ENCODE data around the gene MPND. TPM values are rescaled to one million over a fixed set of nuclear protein-coding genes. Genes with fewer than 3 reads are reported as not detected.

Gene MPND
- total RNA-seq, 1 donor from 2014 or later, result 25.2 TPM

DNA sequence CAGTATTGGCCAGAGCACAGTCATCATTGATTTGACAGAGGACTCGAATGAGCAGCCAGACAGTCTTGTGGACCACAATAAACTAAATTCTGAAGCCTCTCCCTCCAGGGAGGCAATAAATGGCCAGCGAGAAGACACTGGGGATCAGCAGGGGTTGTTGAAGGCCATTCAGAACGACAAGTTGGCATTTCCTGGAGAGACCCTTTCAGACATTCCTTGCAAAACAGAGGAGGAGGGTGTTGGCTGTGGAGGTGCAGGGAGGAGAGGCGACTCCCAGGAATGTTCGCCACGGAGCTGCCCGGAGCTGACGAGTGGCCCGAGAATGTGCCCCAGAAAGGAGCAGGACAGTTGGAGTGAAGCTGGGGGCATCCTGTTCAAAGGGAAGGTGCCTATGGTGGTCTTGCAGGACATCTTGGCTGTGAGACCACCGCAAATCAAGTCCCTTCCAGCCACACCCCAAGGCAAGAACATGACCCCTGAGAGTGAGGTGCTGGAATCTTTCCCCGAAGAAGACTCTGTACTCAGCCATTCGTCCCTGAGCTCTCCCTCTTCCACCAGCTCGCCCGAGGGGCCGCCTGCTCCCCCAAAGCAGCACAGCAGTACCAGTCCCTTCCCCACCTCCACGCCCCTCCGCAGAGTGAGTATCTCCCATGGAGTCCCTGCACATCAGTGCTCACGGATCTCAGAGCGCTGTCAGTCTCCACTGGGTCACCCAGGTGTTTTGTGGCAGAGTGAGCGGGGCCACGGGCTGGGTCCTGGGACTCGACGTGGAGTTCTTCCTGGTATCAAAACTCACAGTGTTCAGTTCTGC, 66.0 kb downstream of the MPND start:
- ChIA-PET CTCF (interaction anchor here (1.3 kb wide), 1 partner anchor 9 kb away, joined by 3 read pairs; the partner anchor contains the start of gene SH3GL1), POLR2A (no interaction called here)
- intact Hi-C loops (cut with micrococcal nuclease), result loop anchor here (10.0 kb wide), 1 partner anchor 425 kb away; the partner anchor contains the start of gene EEF2
- TF ChIP-seq, protein P1, sequence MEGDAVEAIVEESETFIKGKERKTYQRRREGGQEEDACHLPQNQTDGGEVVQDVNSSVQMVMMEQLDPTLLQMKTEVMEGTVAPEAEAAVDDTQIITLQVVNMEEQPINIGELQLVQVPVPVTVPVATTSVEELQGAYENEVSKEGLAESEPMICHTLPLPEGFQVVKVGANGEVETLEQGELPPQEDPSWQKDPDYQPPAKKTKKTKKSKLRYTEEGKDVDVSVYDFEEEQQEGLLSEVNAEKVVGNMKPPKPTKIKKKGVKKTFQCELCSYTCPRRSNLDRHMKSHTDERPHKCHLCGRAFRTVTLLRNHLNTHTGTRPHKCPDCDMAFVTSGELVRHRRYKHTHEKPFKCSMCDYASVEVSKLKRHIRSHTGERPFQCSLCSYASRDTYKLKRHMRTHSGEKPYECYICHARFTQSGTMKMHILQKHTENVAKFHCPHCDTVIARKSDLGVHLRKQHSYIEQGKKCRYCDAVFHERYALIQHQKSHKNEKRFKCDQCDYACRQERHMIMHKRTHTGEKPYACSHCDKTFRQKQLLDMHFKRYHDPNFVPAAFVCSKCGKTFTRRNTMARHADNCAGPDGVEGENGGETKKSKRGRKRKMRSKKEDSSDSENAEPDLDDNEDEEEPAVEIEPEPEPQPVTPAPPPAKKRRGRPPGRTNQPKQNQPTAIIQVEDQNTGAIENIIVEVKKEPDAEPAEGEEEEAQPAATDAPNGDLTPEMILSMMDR (IDR thresholded peaks at IDR 0.05), result no peak
- H3K27me3 Mint-ChIP-seq, result no peaks in the 10 kb centered on the region
- peaks cover 4% of the 10 kb centered on the region for H3K4me1 Mint-ChIP-seq
- DNase-seq (no peak), ATAC-seq (ENCODE audit: low read depth) (no peak)
- H3K4me3 Mint-ChIP-seq, result no peak overlapping the region
- H3K36me3 Mint-ChIP-seq (ENCODE audit: low read depth), result peaks cover 13% of the 10 kb centered on the region
- H3K27ac Mint-ChIP-seq, result no peak overlapping the region
- no peaks in the 10 kb centered on the region for H3K9me3 Mint-ChIP-seq

Other genes starting within 250 kb of the MPND start
- gene MAP2K2, start 219.4 kb upstream of the MPND start, total RNA-seq, result 126 TPM in 2 replicates
- not detected in 2 replicates for gene CREB3L3, start 189.9 kb upstream of the MPND start, total RNA-seq
- 34.1 and 36.8 TPM in 2 replicates for gene SIRT6, start 161.0 kb upstream of the MPND start, total RNA-seq
- gene ANKRD24, start 160.9 kb upstream of the MPND start, total RNA-seq, result 0.42 and 0.49 TPM in 2 replicates
- 177 and 186 TPM in 2 replicates for gene EBI3, start 114.0 kb upstream of the MPND start, total RNA-seq
- gene YJU2, start 96.5 kb upstream of the MPND start, total RNA-seq, result 40.7 and 43.0 TPM in 2 replicates
- not detected in 2 replicates for gene SHD, start 64.3 kb upstream of the MPND start, total RNA-seq
- gene TMIGD2, start 41.2 kb upstream of the MPND start, total RNA-seq, result not detected in 2 replicates
- gene FSD1, start 39.0 kb upstream of the MPND start, total RNA-seq, result 1.4 and 2.6 TPM in 2 replicates
- gene STAP2, start 4.7 kb upstream of the MPND start, total RNA-seq, result 1.1 and 1.3 TPM in 2 replicates
- gene SH3GL1, start 57.0 kb downstream of the MPND start, total RNA-seq, result 33.8 and 43.7 TPM in 2 replicates
- 13.9 and 19.2 TPM in 2 replicates for gene CHAF1A, start 59.1 kb downstream of the MPND start, total RNA-seq
- gene UBXN6, start 114.2 kb downstream of the MPND start, total RNA-seq, result 54.3 and 58.2 TPM in 2 replicates
- gene HDGFL2, start 128.7 kb downstream of the MPND start, total RNA-seq, result 44.9 and 49.7 TPM in 2 replicates
- gene PLIN4, start 174.9 kb downstream of the MPND start, total RNA-seq, result not detected in 2 replicates
- 0.17 and 0.33 TPM in 2 replicates for gene PLIN5, start 191.7 kb downstream of the MPND start, total RNA-seq
- 0.42 and 2.0 TPM in 2 replicates for gene LRG1, start 196.5 kb downstream of the MPND start, total RNA-seq
- gene SEMA6B, start 216.1 kb downstream of the MPND start, total RNA-seq, result 0.11 and 0.37 TPM in 2 replicates

Measured in activated B cell treated with CpG ODN at 0.5 μM for 24 hours (primary cell).